Lower leg skin (tissue), 3 donors: ENCODE measurements around the gene BRD9.
"Not testable (repeated sequence)": the region's sequence is repeated elsewhere in the genome, so short reads cannot be mapped to it uniquely, and the experiment has no call there.

ENCODE experiments used
- POLR2A ChIP-seq, 2 donors: fragments of 450-650 bp; IDR thresholded peaks; one replicate each; pipeline ENCODE4 v1.6.1; 2016 to 2017; ENCODE audit warnings: antibody characterized with exemption in 2 of 2, mild to moderate bottlenecking in 1 of 2, moderate library complexity in 1 of 2
- TF ChIP-seq, protein P1 (sequence below), 3 donors: fragments of 450-650 bp; IDR thresholded peaks; one replicate each; pipeline ENCODE4 v1.5.1; 2016; ENCODE audit warnings: antibody characterized with exemption in 3 of 3, mild to moderate bottlenecking in 3 of 3, moderate library complexity in 2 of 3

GRCh38 chr5:915346-915745 is 22.7 kb upstream of the BRD9 start:
- TF ChIP-seq, protein P1, sequence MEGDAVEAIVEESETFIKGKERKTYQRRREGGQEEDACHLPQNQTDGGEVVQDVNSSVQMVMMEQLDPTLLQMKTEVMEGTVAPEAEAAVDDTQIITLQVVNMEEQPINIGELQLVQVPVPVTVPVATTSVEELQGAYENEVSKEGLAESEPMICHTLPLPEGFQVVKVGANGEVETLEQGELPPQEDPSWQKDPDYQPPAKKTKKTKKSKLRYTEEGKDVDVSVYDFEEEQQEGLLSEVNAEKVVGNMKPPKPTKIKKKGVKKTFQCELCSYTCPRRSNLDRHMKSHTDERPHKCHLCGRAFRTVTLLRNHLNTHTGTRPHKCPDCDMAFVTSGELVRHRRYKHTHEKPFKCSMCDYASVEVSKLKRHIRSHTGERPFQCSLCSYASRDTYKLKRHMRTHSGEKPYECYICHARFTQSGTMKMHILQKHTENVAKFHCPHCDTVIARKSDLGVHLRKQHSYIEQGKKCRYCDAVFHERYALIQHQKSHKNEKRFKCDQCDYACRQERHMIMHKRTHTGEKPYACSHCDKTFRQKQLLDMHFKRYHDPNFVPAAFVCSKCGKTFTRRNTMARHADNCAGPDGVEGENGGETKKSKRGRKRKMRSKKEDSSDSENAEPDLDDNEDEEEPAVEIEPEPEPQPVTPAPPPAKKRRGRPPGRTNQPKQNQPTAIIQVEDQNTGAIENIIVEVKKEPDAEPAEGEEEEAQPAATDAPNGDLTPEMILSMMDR (IDR thresholded peaks at IDR 0.05) = not testable (repeated sequence)
- TF ChIP-seq POLR2A (IDR thresholded peaks at IDR 0.05) = not testable (repeated sequence)
